ENCODE measurements around the gene STK38. TPM values are rescaled to one million over a fixed set of nuclear protein-coding genes. Genes with fewer than 3 reads are reported as not detected.

The STK38 gene
- polyA plus RNA-seq, 2 of the 4 experiments (the other 2 are of a cell fraction), result 30.0 to 30.9 TPM

- no peaks in the 10 kb centered on the region for H3K9me3 ChIP-seq
- TF ChIP-seq ZSCAN20 (CRISPR knock-in tag; IDR thresholded peaks at IDR 0.05) (no peak), RCOR1 (IDR thresholded peaks at IDR 0.05; ENCODE audit: low read depth, low read length) (no peak), MAFK (IDR thresholded peaks at IDR 0.05; ENCODE audit: partially characterized antibody) (no peak), CHD2 (IDR thresholded peaks at IDR 0.05; ENCODE audit: low read length, partially characterized antibody) (no peak), GATA3 (IDR thresholded peaks at IDR 0.05; ENCODE audit: borderline replicate concordance) (no peak), BCL3 (IDR thresholded peaks at IDR 0.05) (no peak), CHD4 (IDR thresholded peaks at IDR 0.05; ENCODE audit: borderline replicate concordance) (no peak), NPAS2 (CRISPR knock-in tag; IDR thresholded peaks at IDR 0.05; ENCODE audit: borderline replicate concordance) (no peak), SREBF2 (IDR thresholded peaks at IDR 0.05) (no peak), ATOH8 (CRISPR knock-in tag; IDR thresholded peaks at IDR 0.05; ENCODE audit: low read depth) (no peak), MAX (IDR thresholded peaks at IDR 0.05) (no peak), CBX2 (IDR thresholded peaks at IDR 0.05; ENCODE audit: borderline replicate concordance, low read depth) (no peak), POLR2AphosphoS2 (conservative IDR thresholded peaks at IDR 0.05; ENCODE audit: low read length) (no peak), PBX3 (IDR thresholded peaks at IDR 0.05) (no peak), SMC3 (IDR thresholded peaks at IDR 0.05) (no peak), TFCP2L1 (CRISPR knock-in tag; IDR thresholded peaks at IDR 0.05) (no peak), E2F6 (IDR thresholded peaks at IDR 0.05; ENCODE audit: borderline replicate concordance, low read depth) (no peak)
- DNase-seq (ENCODE audit: low read depth in 1 of 2, low spot score in 1 of 2) (no peak), ATAC-seq (no peak), FAIRE-seq (no peak)
- H3K27ac ChIP-seq, result no peak overlapping the region
- H3K4me3 ChIP-seq, result no peak overlapping the region
- ChIA-PET POLR2A (no interaction called here), CTCF (no interaction called here)
- no peaks in the 10 kb centered on the region for H3K4me1 ChIP-seq
- no peak overlapping the region for H3K4me2 ChIP-seq
- 85% methylated on average over 3 of the region's 3 CpGs for WGBS (ENCODE audit: missing lambda C conversion rate)
Observed at GRCh38 chr6:36469946-36470345, 77.3 kb downstream of the STK38 start.

GRCh38 chr6:36469148-36469661 is 78.1 kb downstream of the STK38 start:
- DNase-seq (ENCODE audit: low read depth in 1 of 2, low spot score in 1 of 2), result no peak
- ChIA-PET POLR2A (no interaction called here), CTCF (no interaction called here)
- ATAC-seq, result no peak
- H3K9me3 ChIP-seq, result no peaks in the 10 kb centered on the region
- no peak overlapping the region for H3K4me2 ChIP-seq
- peaks cover 4% of the 10 kb centered on the region; the same call in 1 of the 3 replicates for H3K4me1 ChIP-seq
- 88% methylated on average over 6 of the region's 6 CpGs for WGBS (ENCODE audit: missing lambda C conversion rate)
- no peak overlapping the region for H3K4me3 ChIP-seq
- FAIRE-seq, result no peak
- no peak for TF ChIP-seq POLR2A (IDR thresholded peaks at IDR 0.05; ENCODE audit: low read length)
- TF ChIP-seq HOXB5 (CRISPR knock-in tag; IDR thresholded peaks at IDR 0.05), result no peak
- TF ChIP-seq EP300 (IDR thresholded peaks at IDR 0.05), result no peak
- TF ChIP-seq CHD2 (IDR thresholded peaks at IDR 0.05; ENCODE audit: low read length, partially characterized antibody), result no peak
- H3K27ac ChIP-seq, result no peak overlapping the region

- no peak overlapping the region for H3K4me2 ChIP-seq
- no peak overlapping the region for H3K27ac ChIP-seq
- H3K4me1 ChIP-seq, result peaks cover 12% of the 10 kb centered on the region; the same call in 2 of the 3 replicates
- ATAC-seq, result no peak
- FAIRE-seq, result no peak
- H3K9me3 ChIP-seq, result no peaks in the 10 kb centered on the region
- CTCF ChIA-PET, result no interaction called here
- no peak overlapping the region for H3K4me3 ChIP-seq
- 93% methylated on average over 3 of the region's 3 CpGs for WGBS (ENCODE audit: missing lambda C conversion rate)
- no peak for DNase-seq (ENCODE audit: low read depth in 1 of 2, low spot score in 1 of 2)
- TF ChIP-seq ATOH8 (CRISPR knock-in tag; IDR thresholded peaks at IDR 0.05; ENCODE audit: low read depth) (no peak), HDAC2 (IDR thresholded peaks at IDR 0.05) (no peak), CHD2 (IDR thresholded peaks at IDR 0.05; ENCODE audit: low read length, partially characterized antibody) (no peak), ZSCAN20 (CRISPR knock-in tag; IDR thresholded peaks at IDR 0.05) (no peak), HOXA7 (CRISPR knock-in tag; IDR thresholded peaks at IDR 0.05) (no peak), RCOR1 (IDR thresholded peaks at IDR 0.05; ENCODE audit: low read depth, low read length) (no peak), JUNB (IDR thresholded peaks at IDR 0.05) (no peak)
- POLR2A ChIA-PET, result no interaction called here
Observed at GRCh38 chr6:36467625-36468024, 79.7 kb downstream of the STK38 start.

Data from A549 (cell line).